Fibroblast of villous mesenchyme (primary cell): ENCODE results near the gene CFAP107. TPM values are rescaled to one million over a fixed set of nuclear protein-coding genes. Genes with fewer than 3 reads are reported as not detected.

Experiments
- DNase-seq: peaks from one replicate; pipeline ENCODE4 v3.0.0-alpha.2; 2010; ENCODE audit warnings: low read depth
- H3K4me3 ChIP-seq: 2 replicates; pipeline ENCODE4 v1.5.1; 2011; ENCODE audit warnings: low read depth, mild to moderate bottlenecking, low read length
- total RNA-seq: library from RNA; depleted of rRNA; stranded (reverse); fragments of >200 nt; gene quantifications from 2 replicates; pipeline ENCODE4 v1.2.3, GENCODE V29; 2012
- TF ChIP-seq, protein P1 (sequence below): IDR thresholded peaks from 2 replicates; pipeline ENCODE4 v1.5.1; 2012; ENCODE audit warnings: low read depth, mild to moderate bottlenecking, low read length; ENCODE audit not compliant: insufficient read depth

The CFAP107 gene
- total RNA-seq, 1 donor, result not detected

DNA sequence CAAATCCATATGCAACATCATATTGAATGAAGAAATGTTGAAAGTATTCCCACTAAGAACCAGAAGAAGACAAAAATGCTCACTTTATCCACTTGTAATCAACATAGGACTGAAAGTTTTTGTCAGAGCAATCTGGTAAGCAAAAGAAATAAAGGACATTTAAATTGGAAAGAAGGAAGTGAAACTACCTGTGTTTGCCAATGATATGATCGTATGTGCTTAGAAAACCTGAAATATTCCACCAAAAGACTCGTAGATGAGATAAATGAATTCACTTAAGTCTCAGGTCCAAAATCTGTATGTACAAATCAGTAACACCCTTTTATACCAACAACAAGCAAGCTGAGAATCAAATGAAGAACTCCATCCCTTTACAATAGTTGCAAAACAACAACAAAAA is 53.7 kb downstream of the CFAP107 start:
- TF ChIP-seq, protein P1, sequence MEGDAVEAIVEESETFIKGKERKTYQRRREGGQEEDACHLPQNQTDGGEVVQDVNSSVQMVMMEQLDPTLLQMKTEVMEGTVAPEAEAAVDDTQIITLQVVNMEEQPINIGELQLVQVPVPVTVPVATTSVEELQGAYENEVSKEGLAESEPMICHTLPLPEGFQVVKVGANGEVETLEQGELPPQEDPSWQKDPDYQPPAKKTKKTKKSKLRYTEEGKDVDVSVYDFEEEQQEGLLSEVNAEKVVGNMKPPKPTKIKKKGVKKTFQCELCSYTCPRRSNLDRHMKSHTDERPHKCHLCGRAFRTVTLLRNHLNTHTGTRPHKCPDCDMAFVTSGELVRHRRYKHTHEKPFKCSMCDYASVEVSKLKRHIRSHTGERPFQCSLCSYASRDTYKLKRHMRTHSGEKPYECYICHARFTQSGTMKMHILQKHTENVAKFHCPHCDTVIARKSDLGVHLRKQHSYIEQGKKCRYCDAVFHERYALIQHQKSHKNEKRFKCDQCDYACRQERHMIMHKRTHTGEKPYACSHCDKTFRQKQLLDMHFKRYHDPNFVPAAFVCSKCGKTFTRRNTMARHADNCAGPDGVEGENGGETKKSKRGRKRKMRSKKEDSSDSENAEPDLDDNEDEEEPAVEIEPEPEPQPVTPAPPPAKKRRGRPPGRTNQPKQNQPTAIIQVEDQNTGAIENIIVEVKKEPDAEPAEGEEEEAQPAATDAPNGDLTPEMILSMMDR, result no peak
- no peak overlapping the region for H3K4me3 ChIP-seq
- no peak for DNase-seq

DNA sequence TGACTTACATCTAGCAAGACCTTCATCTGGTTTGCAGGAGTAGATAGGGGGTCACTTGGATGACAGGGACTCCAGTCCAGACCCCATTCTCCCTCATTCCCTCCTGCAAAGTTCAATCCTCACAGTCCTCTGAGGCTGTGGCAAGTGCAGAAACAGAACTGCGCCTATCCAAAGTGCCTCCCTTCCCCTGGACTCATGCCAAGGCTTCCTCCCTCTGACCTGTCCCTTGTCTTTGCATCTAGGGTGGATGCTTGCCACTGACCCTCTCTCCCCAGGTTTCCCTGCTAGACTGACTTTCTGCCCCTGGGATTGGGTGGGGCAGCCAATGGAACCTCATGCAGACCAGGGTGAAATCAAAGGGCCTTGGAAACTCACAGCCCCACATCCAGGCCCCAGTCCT is 63.9 kb downstream of the CFAP107 start:
- no peak for DNase-seq
- no peak overlapping the region for H3K4me3 ChIP-seq
- TF ChIP-seq, protein P1, result no peak

DNA sequence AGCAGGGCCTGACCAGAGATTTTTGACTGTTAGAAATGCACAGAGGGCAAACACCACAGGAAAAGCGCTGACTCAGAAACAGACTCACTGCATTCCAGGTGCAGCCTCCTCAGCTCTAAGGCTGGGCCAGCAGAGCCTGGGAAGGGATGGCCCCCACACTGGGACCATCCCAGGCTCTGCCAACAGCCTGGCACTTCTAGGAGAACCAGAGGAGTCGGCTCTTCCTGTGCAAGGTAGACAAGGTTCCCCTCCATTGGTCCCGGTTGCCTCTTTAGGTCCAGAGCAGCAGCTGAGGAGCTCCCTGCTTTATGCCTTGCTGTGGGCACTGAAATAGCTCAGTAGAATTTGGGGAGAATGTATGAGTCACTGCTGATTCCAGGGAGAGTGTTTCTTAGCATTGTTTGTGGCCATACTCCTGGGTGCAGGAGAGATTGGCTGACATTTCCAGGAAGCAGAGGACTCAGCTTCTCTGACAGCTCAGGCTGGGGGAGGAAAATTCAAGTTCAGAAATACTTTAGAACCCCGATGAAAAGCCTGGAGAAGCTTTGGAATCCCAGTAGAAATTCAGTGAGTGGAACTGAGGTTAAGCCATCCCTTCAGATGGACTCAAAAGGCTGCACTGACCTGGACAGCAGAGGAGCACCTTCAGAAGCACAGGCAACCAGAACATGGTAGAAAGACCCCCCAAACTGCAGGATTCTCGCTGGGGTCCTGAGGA is 64.8 kb downstream of the CFAP107 start:
- H3K4me3 ChIP-seq, result no peak overlapping the region
- no peak for DNase-seq
- TF ChIP-seq, protein P1, result no peak

DNA sequence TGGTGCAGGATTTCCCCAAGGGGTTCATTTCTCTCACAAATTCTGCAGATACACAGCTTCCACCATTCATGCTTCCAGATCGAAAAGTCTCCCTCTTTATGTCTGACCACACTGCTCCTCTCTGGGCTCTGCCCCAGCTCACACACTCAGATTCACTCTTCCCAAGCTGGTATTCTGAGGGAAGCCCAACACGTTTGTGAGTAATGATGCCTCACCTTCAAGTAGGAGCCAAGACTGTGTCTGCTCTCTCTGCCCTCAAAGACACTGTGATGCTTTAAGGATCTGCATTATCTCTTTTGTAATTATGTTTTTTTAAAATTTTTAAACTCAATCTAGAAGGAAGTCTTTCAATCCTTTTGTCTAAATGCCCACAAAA is 65.4 kb downstream of the CFAP107 start:
- TF ChIP-seq, protein P1, result no peak
- no peak overlapping the region for H3K4me3 ChIP-seq
- DNase-seq, result no peak

Other genes starting within 250 kb of the CFAP107 start
- gene DHRS3, start 128.0 kb upstream of the CFAP107 start, total RNA-seq, result 84.1 and 137 TPM in 2 replicates
- gene AADACL4, start 102.1 kb upstream of the CFAP107 start, total RNA-seq, result 0.43 TPM in 1 of 2 replicates, not detected in the other
- not detected in 2 replicates for gene AADACL3, start 30.1 kb upstream of the CFAP107 start, total RNA-seq
- under 0.01 TPM in 1 of 2 replicates, not detected in the other for gene PRAMEF12, start 27.5 kb downstream of the CFAP107 start, total RNA-seq
- not detected in 2 replicates for gene PRAMEF1, start 45.2 kb downstream of the CFAP107 start, total RNA-seq
- gene PRAMEF11, start 85.2 kb downstream of the CFAP107 start, total RNA-seq, result not detected in 2 replicates
- not detected in 2 replicates for gene HNRNPCL1, start 102.5 kb downstream of the CFAP107 start, total RNA-seq
- not detected in 2 replicates for gene PRAMEF2, start 110.9 kb downstream of the CFAP107 start, total RNA-seq
- not detected in 2 replicates for gene PRAMEF4, start 140.0 kb downstream of the CFAP107 start, total RNA-seq
- gene PRAMEF10, start 152.1 kb downstream of the CFAP107 start, total RNA-seq, result not detected in 2 replicates
- not detected in 2 replicates for gene PRAMEF7, start 170.4 kb downstream of the CFAP107 start, total RNA-seq
- not detected in 2 replicates for gene PRAMEF6, start 201.4 kb downstream of the CFAP107 start, total RNA-seq